ENCODE measurements around the gene CFAP206. TPM values are rescaled to one million over a fixed set of nuclear protein-coding genes. Genes with fewer than 3 reads are reported as not detected.

CFAP206 gene
- polyA plus RNA-seq, 4 donors: 0.37 to 3.7 (median 3.1) TPM

DNA sequence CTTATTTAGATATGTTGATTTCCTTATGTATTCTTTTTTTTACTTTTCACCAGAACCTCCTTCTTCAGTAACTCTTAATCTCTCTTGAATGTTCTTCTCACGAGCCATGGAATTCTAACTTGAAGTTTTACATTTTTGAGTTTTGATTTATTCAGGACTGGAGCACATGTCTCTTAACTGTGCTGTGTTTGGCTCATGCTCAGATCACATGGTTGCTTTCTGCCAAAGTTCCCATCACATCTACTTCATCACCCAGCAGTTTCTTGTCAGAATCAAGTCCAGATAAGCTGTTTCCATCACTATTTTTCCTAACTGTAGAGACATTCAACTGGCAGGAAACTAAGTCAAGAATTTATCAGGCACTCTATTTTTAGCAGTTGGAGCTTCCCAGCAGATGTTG, 96.7 kb downstream of the CFAP206 start:
- DNase-seq (ENCODE audit: low read depth in 4 of 4, low spot score in 3 of 4): no peak

Other genes with a start within 250 kb of the CFAP206 start
- gene SMIM8, start 85.4 kb upstream of the CFAP206 start, polyA plus RNA-seq (ENCODE audit: insufficient read length in 4 of 4): 10 to 100 TPM; 20.8 to 24.3 (median 21.6) TPM
- gene GJB7, start 78.7 kb upstream of the CFAP206 start, polyA plus RNA-seq (ENCODE audit: insufficient read length in 4 of 4): under 1 TPM in 2 of 4 donors, not detected in 2; 0.17 to 0.32 TPM
- gene C6orf163, start 63.2 kb upstream of the CFAP206 start, polyA plus RNA-seq (ENCODE audit: insufficient read length in 4 of 4): 1 to 10 TPM; 2.8 to 4.7 (median 3.8) TPM
- gene SLC35A1, start 65.0 kb downstream of the CFAP206 start, polyA plus RNA-seq (ENCODE audit: insufficient read length in 4 of 4): 10 to 100 TPM; 37.4 to 51.4 (median 42.4) TPM
- 10 to 100 TPM; 54.5 to 63.9 (median 60.1) TPM for gene RARS2, start 182.0 kb downstream of the CFAP206 start, polyA plus RNA-seq (ENCODE audit: insufficient read length in 4 of 4)
- gene ORC3, start 182.2 kb downstream of the CFAP206 start, polyA plus RNA-seq (ENCODE audit: insufficient read length in 4 of 4): 10 to 100 TPM; 34.5 to 49.8 (median 40.3) TPM

All from left renal pelvis (tissue), 4 donors.